GM12873 (cell line): Measurements from ENCODE around the gene LRRC15.

Experiments used
- TF ChIP-seq, protein P1 (sequence below): IDR thresholded peaks from 2 replicates; pipeline ENCODE4 v1.5.1; 2012; ENCODE audit warnings: low read depth, mild to moderate bottlenecking, moderate library complexity, low read length, control low read depth; ENCODE audit not compliant: insufficient read depth; ENCODE audit errors: missing control alignments

Gene LRRC15

DNA sequence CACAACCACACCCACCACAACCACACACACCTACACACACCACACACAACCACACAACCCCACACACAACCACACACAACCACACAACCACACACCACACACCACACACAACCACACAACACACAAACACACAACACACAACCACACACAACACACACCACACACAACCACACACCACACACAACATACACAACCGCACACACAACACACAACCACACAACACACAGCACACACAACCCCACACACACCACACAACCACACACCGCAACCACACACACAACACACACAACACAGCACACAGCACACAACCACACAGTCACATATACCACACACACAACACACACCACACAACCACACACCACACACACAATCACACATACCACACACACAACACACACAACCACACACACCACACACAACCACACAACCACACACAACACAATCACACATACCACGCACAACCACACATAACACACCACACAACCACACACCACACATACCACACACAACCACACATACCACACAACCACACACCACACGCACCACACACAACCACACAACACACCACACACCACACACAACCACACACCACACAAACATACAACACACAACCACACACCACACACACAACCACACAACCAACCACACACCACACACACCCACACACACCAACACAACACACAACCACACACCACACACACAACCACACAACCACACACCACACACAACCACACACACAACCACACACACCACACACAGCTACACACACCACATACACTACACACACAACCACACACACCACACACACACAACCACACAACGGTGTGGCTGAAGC, 42.1 kb downstream of the LRRC15 start:
- TF ChIP-seq, protein P1, sequence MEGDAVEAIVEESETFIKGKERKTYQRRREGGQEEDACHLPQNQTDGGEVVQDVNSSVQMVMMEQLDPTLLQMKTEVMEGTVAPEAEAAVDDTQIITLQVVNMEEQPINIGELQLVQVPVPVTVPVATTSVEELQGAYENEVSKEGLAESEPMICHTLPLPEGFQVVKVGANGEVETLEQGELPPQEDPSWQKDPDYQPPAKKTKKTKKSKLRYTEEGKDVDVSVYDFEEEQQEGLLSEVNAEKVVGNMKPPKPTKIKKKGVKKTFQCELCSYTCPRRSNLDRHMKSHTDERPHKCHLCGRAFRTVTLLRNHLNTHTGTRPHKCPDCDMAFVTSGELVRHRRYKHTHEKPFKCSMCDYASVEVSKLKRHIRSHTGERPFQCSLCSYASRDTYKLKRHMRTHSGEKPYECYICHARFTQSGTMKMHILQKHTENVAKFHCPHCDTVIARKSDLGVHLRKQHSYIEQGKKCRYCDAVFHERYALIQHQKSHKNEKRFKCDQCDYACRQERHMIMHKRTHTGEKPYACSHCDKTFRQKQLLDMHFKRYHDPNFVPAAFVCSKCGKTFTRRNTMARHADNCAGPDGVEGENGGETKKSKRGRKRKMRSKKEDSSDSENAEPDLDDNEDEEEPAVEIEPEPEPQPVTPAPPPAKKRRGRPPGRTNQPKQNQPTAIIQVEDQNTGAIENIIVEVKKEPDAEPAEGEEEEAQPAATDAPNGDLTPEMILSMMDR: no peak

DNA sequence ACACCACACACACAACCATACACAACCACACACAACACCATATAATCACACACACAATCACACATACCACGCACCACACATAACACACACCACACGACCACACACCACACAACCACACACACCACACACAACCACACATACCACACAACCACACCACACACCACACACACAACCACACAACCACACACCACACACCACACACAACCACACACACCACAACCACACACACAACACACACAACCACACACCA, 42.6 kb downstream of the LRRC15 start:
- TF ChIP-seq, protein P1: no peak

- TF ChIP-seq, protein P1: no peak
Observed at GRCh38 chr3:194326192-194326967, 43.2 kb downstream of the LRRC15 start.

GRCh38 chr3:194325424-194326153, 44.0 kb downstream of the LRRC15 start:
- TF ChIP-seq, protein P1: no peak

DNA sequence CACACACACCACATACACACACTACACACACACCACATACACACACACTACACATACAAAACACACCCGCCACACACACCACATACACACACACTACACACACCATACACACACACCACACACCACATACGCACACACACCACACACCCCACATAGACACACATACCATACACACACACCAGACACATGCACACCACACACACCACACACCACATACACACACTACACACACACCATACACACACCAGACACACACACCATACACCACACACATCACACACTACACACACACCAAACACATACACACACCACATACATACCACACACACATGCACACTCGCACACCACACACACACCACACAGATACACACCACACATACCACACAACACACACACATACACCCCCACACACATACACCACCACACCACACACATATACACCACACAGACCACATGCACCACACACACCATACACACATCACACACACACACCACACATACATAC, 44.7 kb downstream of the LRRC15 start:
- TF ChIP-seq, protein P1: no peak

- TF ChIP-seq, protein P1: no peak
Observed at GRCh38 chr3:194323785-194324735, 45.5 kb downstream of the LRRC15 start.
